ENCODE data around the gene ODAD2. TPM values are rescaled to one million over a fixed set of nuclear protein-coding genes. Genes with fewer than 3 reads are reported as not detected.

The ODAD2 gene
- total RNA-seq, 1 donor from 2014 or later = not detected

GRCh38 chr10:27893358-27893954 lies 105.4 kb downstream of the ODAD2 start:
- DNase-seq (ENCODE audit: low spot score in 2 of 2) = no peak
- no peak for TF ChIP-seq CTCF (IDR thresholded peaks at IDR 0.05)

GRCh38 chr10:27890971-27891370 lies 107.9 kb downstream of the ODAD2 start:
- no peak overlapping the region for H3K27ac ChIP-seq
- no peak overlapping the region for H3K4me3 ChIP-seq
- no peaks in the 10 kb centered on the region for H3K36me3 ChIP-seq
- intact Hi-C loops (cut with DNase I) = no loop called here
- no peak for TF ChIP-seq CTCF (IDR thresholded peaks at IDR 0.05)
- no peaks in the 10 kb centered on the region for H3K27me3 ChIP-seq
- H3K4me1 ChIP-seq = no peaks in the 10 kb centered on the region
- DNase-seq (ENCODE audit: low spot score in 2 of 2) = no peak
- H3K9me3 ChIP-seq = peaks cover 0 to 2% of the 10 kb centered on the region in 2 donors

More at GRCh38 chr10:27893358-27893954, 105.4 kb downstream of the ODAD2 start:
- Histone ChIP-seq H3K4me3 (no peak overlapping the region), H3K27me3 (no peaks in the 10 kb centered on the region), H3K36me3 (no peaks in the 10 kb centered on the region), H3K4me1 (no peaks in the 10 kb centered on the region), H3K27ac (no peak overlapping the region), H3K9me3 (no peaks in the 10 kb centered on the region)
- intact Hi-C loops (cut with DNase I) = no loop called here

- intact Hi-C loops (cut with DNase I) = no loop called here
- no peak for DNase-seq (ENCODE audit: low spot score in 2 of 2)
- TF ChIP-seq CTCF (IDR thresholded peaks at IDR 0.05) = no peak
- Histone ChIP-seq H3K27me3 (no peaks in the 10 kb centered on the region), H3K27ac (no peak overlapping the region), H3K4me1 (no peaks in the 10 kb centered on the region), H3K4me3 (no peak overlapping the region), H3K36me3 (no peaks in the 10 kb centered on the region), H3K9me3 (peaks cover 0 to 3% of the 10 kb centered on the region in 2 donors)
These were observed 109.4 kb downstream of the ODAD2 start for GRCh38 chr10:27889518-27889917.

- DNase-seq (ENCODE audit: low spot score in 2 of 2) = no peak
- intact Hi-C loops (cut with DNase I) = no loop called here
- no peaks in the 10 kb centered on the region for H3K27me3 ChIP-seq
These were observed 114.7 kb downstream of the ODAD2 start for GRCh38 chr10:27884185-27884641.

GRCh38 chr10:27878281-27878680 lies 120.6 kb downstream of the ODAD2 start:
- H3K36me3 ChIP-seq = no peaks in the 10 kb centered on the region
- TF ChIP-seq CTCF (IDR thresholded peaks at IDR 0.05) = no peak
- H3K4me1 ChIP-seq = no peaks in the 10 kb centered on the region
- no peak for DNase-seq (ENCODE audit: low spot score in 2 of 2)
- intact Hi-C loops (cut with DNase I) = no loop called here
- H3K9me3 ChIP-seq = no peaks in the 10 kb centered on the region
- H3K4me3 ChIP-seq = no peak overlapping the region
- H3K27me3 ChIP-seq = no peaks in the 10 kb centered on the region
- H3K27ac ChIP-seq = no peak overlapping the region

More at GRCh38 chr10:27884185-27884641, 114.7 kb downstream of the ODAD2 start:
- TF ChIP-seq CTCF (IDR thresholded peaks at IDR 0.05) = no peak
- Histone ChIP-seq H3K4me3 (no peak overlapping the region), H3K36me3 (no peaks in the 10 kb centered on the region), H3K27ac (no peak overlapping the region), H3K9me3 (peaks cover 0 to 3% of the 10 kb centered on the region in 2 donors), H3K4me1 (no peaks in the 10 kb centered on the region)

Measured in ascending aorta (tissue), 2 donors.